Retinal pigment epithelial cell (primary cell): ENCODE data around the gene CHST5.

Experiments
- DNase-seq: peaks from one replicate; pipeline ENCODE4 v3.0.0-alpha.2; 2010; ENCODE audit warnings: low read depth
- H3K4me3 ChIP-seq: 2 replicates; pipeline ENCODE4 v1.5.1; 2011; ENCODE audit warnings: mild to moderate bottlenecking, low read length, control low read depth, moderate library complexity
- TF ChIP-seq, protein P1 (sequence below): conservative IDR thresholded peaks from 2 replicates; pipeline ENCODE4 v1.5.1; 2011; ENCODE audit warnings: low read depth, low read length, control low read depth, inconsistent platforms

Gene CHST5

DNA sequence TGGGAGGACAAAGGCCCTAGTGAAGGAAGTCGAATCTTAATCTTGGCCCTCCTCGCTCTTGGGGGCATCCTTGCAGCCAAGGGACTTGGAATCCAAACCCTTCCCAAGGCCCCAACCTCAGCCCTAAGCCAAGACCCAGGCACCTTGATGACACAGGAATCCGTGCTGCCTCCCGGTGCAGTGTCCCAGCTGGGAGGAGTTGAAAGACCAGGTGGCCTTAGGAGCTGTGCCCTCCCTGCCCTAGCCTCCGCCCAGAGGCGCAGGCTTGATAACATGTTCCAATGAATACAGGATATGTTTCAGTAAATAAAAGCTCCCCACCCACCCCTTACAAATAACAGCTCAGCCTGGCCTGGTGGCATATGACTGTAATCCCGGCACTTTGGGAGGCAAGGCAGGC, at the start of gene CHST5:
CHST5 (minus strand) TSS at position 208 of the 400 bp plus-strand sequence. CDS start 5,724 bp downstream, outside the sequence.
- no peak within 1 kb of the TSS for H3K4me3 ChIP-seq
- DNase-seq, result no peak
- TF ChIP-seq, protein P1, sequence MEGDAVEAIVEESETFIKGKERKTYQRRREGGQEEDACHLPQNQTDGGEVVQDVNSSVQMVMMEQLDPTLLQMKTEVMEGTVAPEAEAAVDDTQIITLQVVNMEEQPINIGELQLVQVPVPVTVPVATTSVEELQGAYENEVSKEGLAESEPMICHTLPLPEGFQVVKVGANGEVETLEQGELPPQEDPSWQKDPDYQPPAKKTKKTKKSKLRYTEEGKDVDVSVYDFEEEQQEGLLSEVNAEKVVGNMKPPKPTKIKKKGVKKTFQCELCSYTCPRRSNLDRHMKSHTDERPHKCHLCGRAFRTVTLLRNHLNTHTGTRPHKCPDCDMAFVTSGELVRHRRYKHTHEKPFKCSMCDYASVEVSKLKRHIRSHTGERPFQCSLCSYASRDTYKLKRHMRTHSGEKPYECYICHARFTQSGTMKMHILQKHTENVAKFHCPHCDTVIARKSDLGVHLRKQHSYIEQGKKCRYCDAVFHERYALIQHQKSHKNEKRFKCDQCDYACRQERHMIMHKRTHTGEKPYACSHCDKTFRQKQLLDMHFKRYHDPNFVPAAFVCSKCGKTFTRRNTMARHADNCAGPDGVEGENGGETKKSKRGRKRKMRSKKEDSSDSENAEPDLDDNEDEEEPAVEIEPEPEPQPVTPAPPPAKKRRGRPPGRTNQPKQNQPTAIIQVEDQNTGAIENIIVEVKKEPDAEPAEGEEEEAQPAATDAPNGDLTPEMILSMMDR, result no peak

DNA sequence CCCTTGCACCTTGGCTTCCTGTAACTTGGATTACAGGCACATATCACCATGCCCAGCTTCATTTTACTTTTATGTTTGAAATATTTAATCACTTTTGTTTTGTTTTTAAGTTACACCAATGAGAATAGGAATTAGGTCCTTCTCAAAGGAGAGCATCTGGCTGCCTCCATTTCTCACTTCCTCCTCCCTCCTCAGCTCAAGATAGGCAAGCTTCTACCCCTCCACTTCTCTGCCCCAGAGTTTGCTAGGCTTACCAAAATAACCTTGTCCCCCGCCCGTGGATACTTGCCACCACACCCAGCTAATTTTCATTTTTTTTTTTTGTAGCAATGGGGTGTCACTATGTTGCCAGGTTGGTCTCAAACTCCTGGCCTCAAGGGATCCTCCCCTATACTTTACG, 48.2 kb upstream of the CHST5 start:
- TF ChIP-seq, protein P1, result no peak
- DNase-seq, result no peak
- no peak overlapping the region for H3K4me3 ChIP-seq

DNA sequence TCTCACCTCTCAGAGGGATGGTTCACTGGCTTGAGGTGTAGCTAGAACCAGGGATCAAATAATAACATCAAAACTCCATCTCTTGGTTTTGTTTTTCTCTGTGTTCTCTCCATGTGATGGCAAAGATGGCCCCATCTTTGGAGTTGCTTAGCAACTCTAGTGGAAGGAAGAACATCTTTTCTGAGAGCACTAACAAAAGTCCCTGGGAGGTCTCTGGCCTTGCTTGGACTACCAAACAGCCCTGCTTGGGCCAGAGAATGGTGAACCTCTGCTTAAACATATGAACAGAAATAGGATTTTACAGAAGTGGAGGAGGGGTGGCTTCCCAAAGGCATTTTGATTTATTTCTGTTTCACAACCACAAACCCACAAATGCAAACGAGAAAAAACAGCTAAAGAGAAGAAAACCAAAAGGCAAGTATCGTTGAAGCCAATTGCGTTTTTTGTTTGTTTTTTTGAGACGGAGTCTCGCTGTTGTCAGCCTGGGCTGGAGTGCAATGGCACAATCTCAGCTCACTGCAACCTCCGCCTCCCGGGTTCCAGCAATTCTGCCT, 43.5 kb upstream of the CHST5 start:
- TF ChIP-seq, protein P1, result no peak
- no peak for DNase-seq
- no peak overlapping the region for H3K4me3 ChIP-seq

DNA sequence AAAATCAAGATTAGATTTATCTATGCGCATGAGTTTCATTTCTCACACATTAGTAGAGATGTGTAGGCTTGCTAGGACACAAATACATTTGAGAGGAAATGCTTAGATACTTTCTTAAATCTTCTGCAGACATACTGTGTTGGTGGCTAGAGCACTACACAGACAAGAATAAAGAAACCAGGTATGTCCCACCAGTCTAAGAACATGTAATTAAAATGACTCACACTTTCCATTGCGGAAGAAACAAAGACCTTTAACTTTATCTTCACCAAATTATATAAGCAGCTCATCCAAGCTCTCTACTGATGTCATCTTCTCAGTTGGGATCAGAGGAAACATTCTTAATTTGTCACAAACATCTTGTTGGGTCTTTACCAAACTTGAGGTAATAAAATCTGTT, 42.8 kb upstream of the CHST5 start:
- no peak for DNase-seq
- TF ChIP-seq, protein P1, result no peak
- H3K4me3 ChIP-seq, result no peak overlapping the region

DNA sequence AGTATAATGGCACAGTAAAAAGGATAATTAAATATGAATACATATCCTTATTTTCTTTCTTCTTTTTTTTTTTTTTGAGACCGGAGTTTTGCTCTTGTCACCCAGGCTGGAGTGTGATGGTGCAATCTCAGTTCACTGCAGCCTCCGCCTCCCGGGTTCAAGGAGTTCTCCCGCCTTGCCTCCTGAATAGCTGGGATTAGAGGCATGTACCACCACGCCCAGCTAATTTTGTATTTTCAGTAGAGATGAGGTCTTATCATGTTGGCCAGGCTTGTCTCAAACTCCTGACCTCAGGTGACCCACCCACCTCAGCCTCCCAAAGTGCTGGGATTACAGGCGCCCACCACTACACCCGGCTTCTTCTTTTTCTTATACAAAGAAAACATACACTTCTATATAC, 42.3 kb upstream of the CHST5 start:
- TF ChIP-seq, protein P1, result no peak
- no peak for DNase-seq
- H3K4me3 ChIP-seq, result no peak overlapping the region

DNA sequence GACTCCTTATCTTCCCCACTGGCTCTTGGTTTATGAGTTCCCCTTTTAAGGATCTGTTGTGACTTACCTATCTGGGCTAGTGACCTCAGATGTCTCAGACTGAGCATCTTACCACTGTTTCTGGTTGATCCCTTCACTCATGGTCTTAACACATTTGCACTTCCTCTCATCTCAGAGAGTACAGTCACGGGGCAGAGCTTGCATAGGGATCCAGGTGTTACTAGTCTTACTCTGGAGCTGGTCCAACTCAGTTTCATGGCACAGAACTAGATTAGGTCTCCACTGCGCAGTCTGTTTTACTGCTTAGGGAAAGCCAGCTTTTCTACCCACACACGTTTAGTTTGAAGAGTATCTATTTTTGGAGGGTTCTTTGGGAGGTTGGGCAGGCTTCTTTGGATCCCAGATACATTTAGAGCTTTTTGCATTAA, 40.5 kb upstream of the CHST5 start:
- TF ChIP-seq, protein P1, result no peak
- DNase-seq, result no peak
- no peak overlapping the region for H3K4me3 ChIP-seq

DNA sequence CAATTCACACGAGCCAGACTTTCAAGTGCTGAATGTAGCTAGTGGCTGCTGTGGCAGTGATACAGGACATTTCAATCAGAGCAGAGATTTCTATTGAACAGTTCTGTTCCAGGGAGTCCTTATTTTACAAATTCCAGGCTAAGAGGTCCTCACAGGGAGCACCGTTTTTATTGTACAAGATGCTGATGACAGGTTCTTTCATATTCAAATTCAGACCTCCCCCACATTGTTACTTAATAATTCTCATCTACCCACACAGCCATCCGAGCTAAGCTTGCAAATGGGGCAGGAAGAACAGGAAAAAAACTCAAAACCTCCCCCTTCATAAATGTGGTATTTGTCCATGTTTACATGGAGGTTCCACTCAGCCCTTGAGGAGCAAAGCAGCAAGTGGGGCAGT, 40.0 kb upstream of the CHST5 start:
- TF ChIP-seq, protein P1, result no peak

More for the DNA sequence above, 40.0 kb upstream of the CHST5 start:
- DNase-seq, result no peak
- no peak overlapping the region for H3K4me3 ChIP-seq
